HCT116 (cell line): Measurements from ENCODE around the gene CACNA1C. TPM values are rescaled to one million over a fixed set of nuclear protein-coding genes. Genes with fewer than 3 reads are reported as not detected.

Source experiments
- ATAC-seq: fragments of 200-7000 bp; cut with Tn5 transposase; 2 replicates; pipeline ENCODE4 v1.9.1; 2020; ENCODE audit warnings: mild to moderate bottlenecking, moderate library complexity
- BruUV-seq: library from RNA; stranded (reverse); fragments of 400-500 nt; replicated peaks from 2 replicates; lab custom pipeline; 2021; lab: Mats Ljungman, UMichigan
- CTCF ChIA-PET: fragments of 300-600 bp; sonication (Branson Sonifier 250); formaldehyde crosslinking; loops from one replicate; lab custom pipeline; 2021; ENCODE audit warnings: antibody characterized with exemption; lab: Charles Lee
- POLR2A ChIA-PET: fragments of 300-600, 350-600 bp; sonication (Branson Sonifier 250); formaldehyde crosslinking; loops from one replicate; lab custom pipeline; 2021; ENCODE audit warnings: antibody characterized with exemption; lab: Charles Lee
- RAD21 ChIA-PET, 2 experiments: fragments of 300-600 bp; sonication (Branson Sonifier 250); formaldehyde crosslinking; loops; one replicate each; lab custom pipeline; 2023; ENCODE audit warnings: low total read pairs in 2 of 2; ENCODE audit not compliant: uncharacterized antibody in 2 of 2, unreplicated experiment in 2 of 2, low non-redundant PET in 1 of 2; lab: Charles Lee
- DNase-seq: peaks from one replicate; pipeline ENCODE4 v3.0.0-alpha.2; 2010; ENCODE audit warnings: low read depth, low spot score
- H2AFZ ChIP-seq: fragments of 200-600 bp; shearing (Covaris generic), sonication (generic); 2 replicates; pipeline ENCODE4 v1.6.1; 2017; ENCODE audit warnings: low read depth, mixed run types, mixed read lengths, antibody characterized with exemption, low read length; ENCODE audit not compliant: poor library complexity, severe bottlenecking
- H3K27ac ChIP-seq: 2 replicates; pipeline ENCODE4 v1.5.1; 2012; ENCODE audit warnings: low read depth, low read length
- H3K27me3 ChIP-seq: fragments of 200-600 bp; sonication (generic); 2 replicates; pipeline ENCODE4 v1.6.1; 2016; ENCODE audit warnings: mixed run types, low read length, mixed read lengths; ENCODE audit not compliant: insufficient read depth
- H3K36me3 ChIP-seq, 2 experiments: fragments of 200-500 bp in 1 of 2; fragments of 200-600 bp in 1 of 2; sonication (Bioruptor generic) in 1 of 2; sonication (generic) in 1 of 2; 2 replicates each; pipeline versions ENCODE4 v1.5.1 to v1.6.1; 2014 to 2016; ENCODE audit warnings: low read length in 2 of 2, inconsistent platforms in 1 of 2, mixed read lengths in 1 of 2, mixed run types in 1 of 2; ENCODE audit not compliant: insufficient read depth in 2 of 2, control insufficient read depth in 1 of 2
- H3K4me1 ChIP-seq, 2 experiments: fragments of 200-600 bp in 1 of 2; sonication (generic) in 1 of 2; 2 replicates each; pipeline versions ENCODE4 v1.5.1 to v1.6.1; 2012 to 2017; ENCODE audit warnings: low read length in 2 of 2, inconsistent platforms in 1 of 2, mild to moderate bottlenecking in 1 of 2, mixed read lengths in 1 of 2, mixed run types in 1 of 2, moderate library complexity in 1 of 2; ENCODE audit not compliant: insufficient read depth in 2 of 2, control insufficient read depth in 1 of 2
- H3K4me2 ChIP-seq: fragments of 200-600 bp; sonication (generic); 2 replicates; pipeline ENCODE4 v1.6.1; 2017; ENCODE audit warnings: mixed run types, low read length, mixed read lengths
- H3K4me3 ChIP-seq, 2 experiments: fragments of 200-600 bp in 1 of 2; sonication (generic) in 1 of 2; replicated peaks in 1 of 2; 2 replicates each; pipeline ENCODE4 v1.5.1; 2011 to 2016; ENCODE audit warnings: low read length in 2 of 2, control low read depth in 1 of 2, low read depth in 1 of 2, mild to moderate bottlenecking in 1 of 2, mixed read lengths in 1 of 2, mixed run types in 1 of 2
- H3K79me2 ChIP-seq: fragments of 200-600 bp; sonication (generic); 2 replicates; pipeline ENCODE4 v1.6.1; 2017; ENCODE audit warnings: mild to moderate bottlenecking, mixed run types, low read length, moderate library complexity, mixed read lengths; ENCODE audit not compliant: insufficient read depth
- H3K9ac ChIP-seq: fragments of 200-600 bp; sonication (generic); 2 replicates; pipeline ENCODE4 v1.6.1; 2016; ENCODE audit warnings: low read length, mixed read lengths
- H3K9me2 ChIP-seq: fragments of 200-600 bp; sonication (generic), shearing (Covaris generic); 2 replicates; pipeline ENCODE4 v1.6.1; 2017; ENCODE audit warnings: mixed run types, mild to moderate bottlenecking, moderate library complexity; ENCODE audit not compliant: insufficient read depth
- H3K9me3 ChIP-seq, 2 experiments: fragments of 200-500 bp in 1 of 2; fragments of 200-600 bp in 1 of 2; sonication (Bioruptor generic) in 1 of 2; sonication (generic) in 1 of 2; 2 replicates each; pipeline ENCODE4 v1.6.1; 2014 to 2017; ENCODE audit warnings: low read length in 2 of 2, mixed read lengths in 2 of 2, inconsistent platforms in 1 of 2, low read depth in 1 of 2, mild to moderate bottlenecking in 1 of 2, mixed run types in 1 of 2, moderate library complexity in 1 of 2; ENCODE audit not compliant: control insufficient read depth in 1 of 2, insufficient read depth in 1 of 2
- H4K20me1 ChIP-seq: fragments of 200-600 bp; sonication (generic), shearing (Covaris generic); 2 replicates; pipeline ENCODE4 v1.6.1; 2017; ENCODE audit warnings: mixed run types, mild to moderate bottlenecking, moderate library complexity; ENCODE audit not compliant: insufficient read depth
- CTCF ChIP-seq, 3 experiments: fragments of 200-600 bp in 1 of 3; sonication (generic) in 1 of 3; IDR thresholded peaks in 2 of 3; conservative IDR thresholded peaks in 1 of 3; 2 replicates each; pipeline ENCODE4 v1.5.1; 2012 to 2017; ENCODE audit warnings: low read depth in 2 of 3, low read length in 2 of 3, antibody characterized with exemption in 1 of 3, borderline replicate concordance in 1 of 3, control low read depth in 1 of 3, mild to moderate bottlenecking in 1 of 3, mixed read lengths in 1 of 3, mixed run types in 1 of 3, moderate library complexity in 1 of 3; ENCODE audit not compliant: insufficient read depth in 1 of 3
- EZH2phosphoT487 ChIP-seq: fragments of 200-600 bp; IDR thresholded peaks from 2 replicates; pipeline ENCODE4 v1.6.1; 2018; ENCODE audit warnings: antibody characterized with exemption, borderline replicate concordance
- FOSL1 ChIP-seq: IDR thresholded peaks from 2 replicates; pipeline ENCODE4 v1.6.1; 2012; ENCODE audit warnings: low read depth
- MAX ChIP-seq: IDR thresholded peaks from 2 replicates; pipeline ENCODE4 v1.6.1; 2012
- POLR2A ChIP-seq: IDR thresholded peaks from 2 replicates; pipeline ENCODE4 v1.7.0; 2011; ENCODE audit warnings: borderline replicate concordance; ENCODE audit not compliant: insufficient read depth, insufficient read length; ENCODE audit errors: extremely low read depth
- RAD21 ChIP-seq: IDR thresholded peaks from 2 replicates; pipeline ENCODE4 v1.6.1; 2012; ENCODE audit warnings: low read depth, mild to moderate bottlenecking
- SIN3A ChIP-seq: IDR thresholded peaks from 2 replicates; pipeline ENCODE4 v1.6.1; 2012; ENCODE audit warnings: low read depth
- YY1 ChIP-seq: IDR thresholded peaks from 2 replicates; pipeline ENCODE4 v1.6.1; 2011; ENCODE audit warnings: low read length, low read depth, moderate library complexity, mild to moderate bottlenecking; ENCODE audit not compliant: insufficient replicate concordance; ENCODE audit errors: extremely low read depth
- intact Hi-C: fragments of 100-400 bp; cut with micrococcal nuclease; formaldehyde crosslinking; loops from 2 replicates; pipeline ENCODE4 v1.10.0; 2022
- total RNA-seq: library from RNA; stranded (reverse); gene quantifications from one replicate; pipeline ENCODE4 v1.2.1, GENCODE V29; 2021; ENCODE audit not compliant: unreplicated experiment

The CACNA1C gene
- total RNA-seq, 1 experiment from 2014 or later: 0.05 TPM

- no peak overlapping the region for H3K9ac ChIP-seq
- H3K79me2 ChIP-seq: no peaks in the 10 kb centered on the region
- no TSS peak for BruUV-seq
- no peaks in the 10 kb centered on the region for H3K36me3 ChIP-seq
- H3K27me3 ChIP-seq: peaks cover 66% of the 10 kb centered on the region
- H3K9me2 ChIP-seq: no peaks in the 10 kb centered on the region
- H4K20me1 ChIP-seq: no peaks in the 10 kb centered on the region
- intact Hi-C loops: no loop called here
- DNase-seq: no peak
- ATAC-seq: no peak
- H3K4me3 ChIP-seq: no peak overlapping the region
- ChIA-PET POLR2A (no interaction called here), CTCF (no interaction called here), RAD21 (no interaction called here)
- H3K4me2 ChIP-seq: no peak overlapping the region
- no peak overlapping the region for H2AFZ ChIP-seq
- TF ChIP-seq POLR2A (no peak), YY1 (no peak), MAX (no peak), SIN3A (no peak), FOSL1 (no peak), EZH2phosphoT487 (no peak), RAD21 (no peak), CTCF (IDR thresholded peaks at IDR 0.05 in 2 of 3, conservative IDR thresholded peaks at IDR 0.05 in 1 of 3; ENCODE audit: borderline replicate concordance in 1 of 3, insufficient read depth in 1 of 3, low read depth in 2 of 3, low read length in 2 of 3) (no peak)
- H3K27ac ChIP-seq: no peak overlapping the region
- no peaks in the 10 kb centered on the region for H3K4me1 ChIP-seq
- no peaks in the 10 kb centered on the region for H3K9me3 ChIP-seq
These were observed 386.7 kb downstream of the CACNA1C start for GRCh38 chr12:2439332-2440100.
